H9 (cell line): Measurements from ENCODE around the gene APOBEC3H. TPM values are rescaled to one million over a fixed set of nuclear protein-coding genes. Genes with fewer than 3 reads are reported as not detected.

Experiments used
- DNase-seq: peaks from one replicate; pipeline ENCODE4 v3.0.0-alpha.2; 2017
- H2AFZ ChIP-seq: one replicate; pipeline ENCODE4 v1.6.1; 2013; ENCODE audit warnings: mild to moderate bottlenecking, low read length, control low read depth, moderate library complexity
- H2AK5ac ChIP-seq: 2 replicates; pipeline ENCODE4 v1.6.1; 2013; ENCODE audit warnings: low read length, control low read depth, mixed read lengths; ENCODE audit not compliant: insufficient read length
- H2BK120ac ChIP-seq: one replicate; pipeline ENCODE4 v1.6.1; 2013; ENCODE audit warnings: low read depth, mild to moderate bottlenecking, low read length, control low read depth, inconsistent platforms; ENCODE audit not compliant: poor library complexity, severe bottlenecking
- H2BK12ac ChIP-seq: 2 replicates; pipeline ENCODE4 v1.6.1; 2013; ENCODE audit warnings: low read length, control low read depth, mixed read lengths, low read depth; ENCODE audit not compliant: insufficient read length
- H2BK15ac ChIP-seq: 2 replicates; pipeline ENCODE4 v1.6.1; 2013; ENCODE audit warnings: low read depth, low read length, control low read depth
- H2BK20ac ChIP-seq: one replicate; pipeline ENCODE4 v1.6.1; 2013; ENCODE audit warnings: low read depth, mild to moderate bottlenecking, low read length, control low read depth, inconsistent platforms; ENCODE audit not compliant: poor library complexity, severe bottlenecking
- H2BK5ac ChIP-seq: 2 replicates; pipeline ENCODE4 v1.6.1; 2013; ENCODE audit warnings: low read length, control low read depth, mixed read lengths; ENCODE audit not compliant: insufficient read length
- H3K14ac ChIP-seq: 2 replicates; pipeline ENCODE4 v1.6.1; 2013; ENCODE audit warnings: low read length, control low read depth; ENCODE audit not compliant: insufficient read depth
- H3K18ac ChIP-seq: 2 replicates; pipeline ENCODE4 v1.6.1; 2013; ENCODE audit warnings: low read depth, mild to moderate bottlenecking, mixed read lengths, low read length, control low read depth; ENCODE audit not compliant: insufficient read length
- H3K23ac ChIP-seq: 2 replicates; pipeline ENCODE4 v1.6.1; 2013; ENCODE audit warnings: low read length, control low read depth, mixed read lengths, low read depth; ENCODE audit not compliant: insufficient read length
- H3K23me2 ChIP-seq: 2 replicates; pipeline ENCODE4 v1.6.1; 2013; ENCODE audit warnings: low read depth, mild to moderate bottlenecking, mixed read lengths, low read length, control low read depth; ENCODE audit not compliant: insufficient read length, poor library complexity, severe bottlenecking
- H3K27ac ChIP-seq: 2 replicates; pipeline ENCODE4 v1.5.1; 2013; ENCODE audit warnings: low read length, control low read depth, mixed read lengths, low read depth; ENCODE audit not compliant: insufficient read length
- H3K27me3 ChIP-seq: 2 replicates; pipeline ENCODE4 v1.6.1; 2013; ENCODE audit warnings: low read length, control low read depth, inconsistent platforms; ENCODE audit not compliant: insufficient read depth
- H3K4ac ChIP-seq: 2 replicates; pipeline ENCODE4 v1.6.1; 2013; ENCODE audit warnings: low read depth, mild to moderate bottlenecking, control low read depth, inconsistent platforms, low read length, moderate library complexity
- H3K4me1 ChIP-seq: 2 replicates; pipeline ENCODE4 v1.6.1; 2013; ENCODE audit warnings: low read length, control low read depth, inconsistent platforms; ENCODE audit not compliant: insufficient read depth
- H3K4me2 ChIP-seq: 2 replicates; pipeline ENCODE4 v1.6.1; 2013; ENCODE audit warnings: low read length, control low read depth, mixed read lengths; ENCODE audit not compliant: insufficient read length, insufficient read depth
- H3K56ac ChIP-seq: 2 replicates; pipeline ENCODE4 v1.6.1; 2013; ENCODE audit warnings: low read depth, mild to moderate bottlenecking, mixed read lengths, low read length, control low read depth; ENCODE audit not compliant: insufficient read length
- H3K79me1 ChIP-seq: 2 replicates; pipeline ENCODE4 v1.6.1; 2013; ENCODE audit warnings: low read depth, mild to moderate bottlenecking, moderate library complexity, low read length, control low read depth, inconsistent platforms; ENCODE audit not compliant: insufficient read depth, poor library complexity, severe bottlenecking
- H3K79me2 ChIP-seq: 2 replicates; pipeline ENCODE4 v1.6.1; 2013; ENCODE audit warnings: low read length, control low read depth, inconsistent platforms; ENCODE audit not compliant: insufficient read depth
- H3K9ac ChIP-seq: 2 replicates; pipeline ENCODE4 v1.6.1; 2013; ENCODE audit warnings: low read length, control low read depth, mixed read lengths; ENCODE audit not compliant: insufficient read length; ENCODE audit errors: extremely low read depth
- H3K9me3 ChIP-seq: one replicate; pipeline ENCODE4 v1.6.1; 2013; ENCODE audit warnings: low read depth, low read length, inconsistent platforms; ENCODE audit not compliant: control insufficient read depth
- H3T11ph ChIP-seq: one replicate; pipeline ENCODE4 v1.6.1; 2013; ENCODE audit warnings: mild to moderate bottlenecking, low read length, control low read depth, inconsistent platforms
- H4K20me1 ChIP-seq: one replicate; pipeline ENCODE4 v1.6.1; 2013; ENCODE audit not compliant: control insufficient read depth, insufficient read length, insufficient read depth
- H4K5ac ChIP-seq: 2 replicates; pipeline ENCODE4 v1.6.1; 2013; ENCODE audit warnings: low read depth, mild to moderate bottlenecking, mixed read lengths, low read length, control low read depth; ENCODE audit not compliant: insufficient read length
- H4K8ac ChIP-seq: replicated peaks from 2 replicates; pipeline ENCODE4 v1.6.1; 2013; ENCODE audit warnings: low read length, control low read depth, mixed read lengths, low read depth; ENCODE audit not compliant: insufficient read length
- H4K91ac ChIP-seq: 2 replicates; pipeline ENCODE4 v1.6.1; 2013; ENCODE audit warnings: low read depth, mild to moderate bottlenecking, moderate library complexity, mixed read lengths, low read length, control low read depth; ENCODE audit not compliant: insufficient read length
- H3K27ac Mint-ChIP-seq, 3 experiments: 2 replicates in 2 of 3; 3 replicates in 1 of 3; pipeline ENCODE4 v1.8.0; 2020 to 2021; ENCODE audit warnings: mixed read lengths in 3 of 3, mild to moderate bottlenecking in 1 of 3, moderate library complexity in 1 of 3
- H3K27me3 Mint-ChIP-seq: 2 replicates; pipeline ENCODE4 v1.8.0; 2021; ENCODE audit warnings: low read depth, mild to moderate bottlenecking, moderate library complexity, mixed read lengths
- H3K36me3 Mint-ChIP-seq, 3 experiments: 2 replicates in 2 of 3; 3 replicates in 1 of 3; pipeline ENCODE4 v1.8.0; 2020 to 2021; ENCODE audit warnings: low read depth in 3 of 3, mixed read lengths in 3 of 3; ENCODE audit not compliant: insufficient read depth in 1 of 3
- H3K4me1 Mint-ChIP-seq, 2 experiments: 2 replicates each; pipeline ENCODE4 v1.8.0; 2020; ENCODE audit warnings: mixed read lengths in 2 of 2
- H3K4me3 Mint-ChIP-seq, 2 experiments: 2 replicates in 1 of 2; 3 replicates in 1 of 2; pipeline ENCODE4 v1.8.0; 2020 to 2021; ENCODE audit warnings: mild to moderate bottlenecking in 2 of 2, mixed read lengths in 2 of 2, moderate library complexity in 1 of 2
- H3K9me3 Mint-ChIP-seq, 2 experiments: 2 replicates in 1 of 2; 3 replicates in 1 of 2; pipeline ENCODE4 v1.8.0; 2020; ENCODE audit warnings: mild to moderate bottlenecking in 2 of 2, mixed read lengths in 2 of 2, moderate library complexity in 1 of 2
- CTCF ChIP-seq: fragments of 200-600 bp; sonication (generic); conservative IDR thresholded peaks from 3 replicates; pipeline ENCODE4 v1.8.0; 2021; ENCODE audit warnings: antibody characterized with exemption, mild to moderate bottlenecking
- WGBS: extraction: QIAGEN DNeasy Blood & Tissue Kit; methylation state at CpG from one replicate; pipeline ENCODE4 v1.1.7; 2013; ENCODE audit warnings: missing lambda C conversion rate, low lambda C conversion rate, mixed read lengths; ENCODE audit not compliant: insufficient read length; ENCODE audit errors: extremely low coverage; 5-methylcytosine and 5-hydroxymethylcytosine counted together
- total RNA-seq: library from RNA; stranded (reverse); gene quantifications from 2 replicates; pipeline ENCODE4 v1.2.1, GENCODE V29; 2021

The APOBEC3H gene
- total RNA-seq, 1 experiment from 2014 or later: 0.48 TPM

DNA sequence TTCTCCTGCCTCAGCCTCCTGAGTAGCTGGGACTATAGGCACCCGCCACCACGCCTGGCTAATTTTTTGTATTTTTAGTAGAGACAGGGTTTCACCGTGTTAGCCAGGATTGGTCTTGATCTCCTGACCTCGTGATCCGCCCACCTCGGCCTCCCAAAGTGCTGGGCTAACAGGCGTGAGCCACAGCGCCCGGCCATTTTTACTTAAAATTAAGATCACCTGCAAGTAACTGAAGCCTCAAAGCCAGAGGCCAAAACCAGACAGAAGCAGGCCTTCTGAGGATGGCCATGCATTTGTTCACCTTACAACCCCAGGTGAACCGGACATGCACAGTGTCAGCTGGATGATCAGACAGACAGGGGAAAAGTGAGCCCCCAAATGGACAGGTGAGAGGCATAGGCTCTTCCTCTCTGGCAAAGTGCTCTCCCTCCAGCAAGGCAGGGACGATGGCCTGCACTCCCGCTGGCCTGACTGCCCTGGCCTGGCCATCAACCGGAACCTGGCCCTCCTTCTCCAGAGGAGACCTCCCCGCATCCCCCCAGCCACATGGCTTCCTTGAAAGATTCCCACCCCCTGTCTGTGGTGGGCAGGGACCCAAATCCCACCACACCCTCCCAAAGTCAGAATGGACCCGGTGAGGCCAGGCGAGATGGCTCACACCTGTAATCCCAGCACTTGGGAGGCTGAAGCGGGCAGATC, 25.9 kb downstream of the APOBEC3H start:
- WGBS: no CpG with 5 or more reads among the region's 17 CpGs

More for the DNA sequence above, 25.9 kb downstream of the APOBEC3H start:
- DNase-seq: no peak
- H3K4me3 Mint-ChIP-seq: no peak overlapping the region
- Histone ChIP-seq H3K23ac (no peak overlapping the region), H3K14ac (no peak overlapping the region), H3K4ac (no peak overlapping the region), H2BK120ac (no peak overlapping the region), H2AFZ (no peak overlapping the region), H3K4me1 (no peaks in the 10 kb centered on the region), H3K18ac (no peak overlapping the region), H4K91ac (no peak overlapping the region), H4K20me1 (no peaks in the 10 kb centered on the region), H4K8ac (no peak overlapping the region), H3K4me2 (no peak overlapping the region), H3K79me1 (no peaks in the 10 kb centered on the region), H3K79me2 (no peaks in the 10 kb centered on the region), H2BK15ac (no peak overlapping the region), H4K5ac (no peak overlapping the region), H3T11ph (no peak overlapping the region), H2AK5ac (no peak overlapping the region), H2BK20ac (no peak overlapping the region), H3K27me3 (no peaks in the 10 kb centered on the region), H2BK12ac (no peak overlapping the region), H3K9ac (no peak overlapping the region), H2BK5ac (no peak overlapping the region), H3K23me2 (no peaks in the 10 kb centered on the region), H3K56ac (no peak overlapping the region), H3K9me3 (no peaks in the 10 kb centered on the region), H3K27ac (no peak overlapping the region)
- H3K36me3 Mint-ChIP-seq: no peaks in the 10 kb centered on the region
- peaks cover 3% of the 10 kb centered on the region for H3K27me3 Mint-ChIP-seq
- peaks cover 15 to 23% of the 10 kb centered on the region in 2 experiments for H3K4me1 Mint-ChIP-seq
- TF ChIP-seq CTCF: no peak
- H3K27ac Mint-ChIP-seq: no peak overlapping the region
- H3K9me3 Mint-ChIP-seq: no peaks in the 10 kb centered on the region
